Myometrial cell (primary cell): Measurements from ENCODE around the gene DPPA4. TPM values are rescaled to one million over a fixed set of nuclear protein-coding genes. Genes with fewer than 3 reads are reported as not detected.

Source experiments
- total RNA-seq: library from RNA; depleted of rRNA; stranded (reverse); fragments of >200 nt; gene quantifications from 2 replicates; pipeline ENCODE4 v1.2.3, GENCODE V29; 2015

Gene DPPA4, protein sequence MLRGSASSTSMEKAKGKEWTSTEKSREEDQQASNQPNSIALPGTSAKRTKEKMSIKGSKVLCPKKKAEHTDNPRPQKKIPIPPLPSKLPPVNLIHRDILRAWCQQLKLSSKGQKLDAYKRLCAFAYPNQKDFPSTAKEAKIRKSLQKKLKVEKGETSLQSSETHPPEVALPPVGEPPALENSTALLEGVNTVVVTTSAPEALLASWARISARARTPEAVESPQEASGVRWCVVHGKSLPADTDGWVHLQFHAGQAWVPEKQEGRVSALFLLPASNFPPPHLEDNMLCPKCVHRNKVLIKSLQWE
- total RNA-seq: not detected in 2 replicates

GRCh38 chr3:109337393-109337792 is at the start of gene DPPA4:
Gene DPPA4 (minus strand): TSS chr3:109337546. CDS start chr3:109337517, 29 bp downstream.

GRCh38 chr3:109316162-109316730 is 21.1 kb downstream of the DPPA4 start, which contains the start of gene DPPA2:
Gene DPPA2 (minus strand): TSS chr3:109316517. CDS start chr3:109314542, 1,975 bp downstream.

Other genes starting within 250 kb of the DPPA4 start
- not detected in 2 replicates for gene MORC1, start 219.4 kb downstream of the DPPA4 start, total RNA-seq
- not detected in 2 replicates for gene C3orf85, start 200.8 kb downstream of the DPPA4 start, total RNA-seq
- gene DPPA2, start 21.0 kb downstream of the DPPA4 start, total RNA-seq: not detected in 2 replicates